IPS-18a (cell line): Measurements from ENCODE around the gene RDH16.
"Not testable (repeated sequence)": the region's sequence is repeated elsewhere in the genome, so short reads cannot be mapped to it uniquely, and the experiment has no call there.

Source experiments
- H3K27ac ChIP-seq: one replicate; pipeline ENCODE4 v1.5.1; 2013; ENCODE audit warnings: low read length
- H3K27me3 ChIP-seq: one replicate; pipeline ENCODE4 v1.6.1; 2013; ENCODE audit warnings: mild to moderate bottlenecking, low read length; ENCODE audit not compliant: control insufficient read depth, insufficient read depth
- H3K36me3 ChIP-seq: one replicate; pipeline ENCODE4 v1.6.1; 2013; ENCODE audit warnings: low read depth, low read length; ENCODE audit not compliant: control insufficient read depth
- H3K4me1 ChIP-seq: one replicate; pipeline ENCODE4 v1.6.1; 2013; ENCODE audit warnings: low read depth, low read length; ENCODE audit not compliant: control insufficient read depth
- H3K4me3 ChIP-seq: one replicate; pipeline ENCODE4 v1.5.1; 2013; ENCODE audit warnings: low read length
- H3K9ac ChIP-seq: one replicate; pipeline ENCODE4 v1.6.1; 2013; ENCODE audit warnings: mild to moderate bottlenecking, low read length, moderate library complexity
- H3K9me3 ChIP-seq: one replicate; pipeline ENCODE4 v1.6.1; 2013; ENCODE audit warnings: low read depth, low read length; ENCODE audit not compliant: control insufficient read depth

The RDH16 gene

DNA sequence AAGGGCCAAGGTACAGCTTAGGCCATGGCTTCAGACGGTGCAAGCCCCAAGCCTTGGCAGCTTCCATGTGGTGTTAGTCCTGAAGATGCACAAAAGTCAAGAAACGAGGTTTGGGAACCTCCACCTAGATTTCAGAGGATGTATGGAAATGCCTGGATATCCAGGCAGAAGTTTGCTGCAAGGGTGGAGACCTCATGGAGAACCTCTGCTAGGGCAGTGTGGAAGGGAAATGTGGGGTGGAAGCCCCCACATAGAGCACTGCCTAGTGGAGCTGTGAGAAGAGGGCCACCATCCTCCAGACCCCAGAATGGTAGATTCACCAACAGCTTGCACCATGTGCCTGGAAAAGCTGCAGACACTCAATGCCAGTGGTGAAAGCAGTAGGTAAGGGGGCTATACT is 48.0 kb downstream of the RDH16 start:
- not testable (repeated sequence) for H3K4me1 ChIP-seq, H3K27me3 ChIP-seq, H3K9ac ChIP-seq, H3K36me3 ChIP-seq, H3K27ac ChIP-seq, H3K4me3 ChIP-seq
- H3K9me3 ChIP-seq = peaks cover 18% of the 10 kb centered on the region

DNA sequence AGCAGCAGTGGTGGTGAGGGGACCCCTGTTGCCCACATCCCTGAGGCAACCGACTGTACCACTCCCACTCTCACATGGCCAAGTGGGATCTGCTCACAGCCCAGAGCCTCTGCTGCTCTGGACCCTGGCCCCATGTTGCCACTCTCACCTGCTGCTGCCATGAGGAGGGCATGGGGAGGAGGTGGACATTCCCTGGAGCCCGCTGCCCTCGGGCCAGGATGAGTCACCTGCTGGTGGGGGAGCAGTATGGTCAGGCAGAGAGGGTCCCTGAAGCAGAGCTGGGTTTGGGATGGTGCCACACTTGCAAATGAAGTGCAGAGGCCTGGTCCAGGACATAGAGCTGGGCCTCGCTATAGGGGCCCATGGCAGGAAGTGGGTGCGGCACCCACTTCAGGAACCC is 49.3 kb downstream of the RDH16 start:
- H3K9ac ChIP-seq = no peak overlapping the region
- H3K4me3 ChIP-seq = no peak overlapping the region
- H3K36me3 ChIP-seq = no peaks in the 10 kb centered on the region
- no peaks in the 10 kb centered on the region for H3K27me3 ChIP-seq
- no peaks in the 10 kb centered on the region for H3K4me1 ChIP-seq
- peaks cover 18% of the 10 kb centered on the region for H3K9me3 ChIP-seq
- no peak overlapping the region for H3K27ac ChIP-seq

DNA sequence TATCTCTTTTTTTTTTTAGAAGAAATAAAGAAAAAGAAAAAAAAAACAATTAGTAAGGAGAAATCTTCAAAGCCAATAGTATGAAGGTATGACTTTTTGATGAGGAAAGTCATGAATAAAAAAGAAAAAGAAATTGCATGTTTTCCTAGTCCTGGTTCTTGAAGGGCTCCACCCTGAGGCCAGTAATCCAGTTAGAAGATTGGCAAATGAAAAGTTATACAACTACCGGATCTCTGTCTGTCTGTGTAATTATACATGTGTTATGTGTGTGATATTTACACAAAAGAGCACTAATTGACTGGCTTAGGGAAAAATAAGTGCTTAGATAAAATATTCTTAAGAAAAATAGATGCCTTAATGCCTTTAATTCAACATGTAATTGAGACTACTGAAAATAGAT is 51.6 kb downstream of the RDH16 start:
- Histone ChIP-seq H3K36me3 (no peaks in the 10 kb centered on the region), H3K4me3 (no peak overlapping the region), H3K9me3 (peaks cover 18% of the 10 kb centered on the region), H3K27ac (no peak overlapping the region), H3K9ac (no peak overlapping the region), H3K4me1 (no peaks in the 10 kb centered on the region), H3K27me3 (no peaks in the 10 kb centered on the region)

DNA sequence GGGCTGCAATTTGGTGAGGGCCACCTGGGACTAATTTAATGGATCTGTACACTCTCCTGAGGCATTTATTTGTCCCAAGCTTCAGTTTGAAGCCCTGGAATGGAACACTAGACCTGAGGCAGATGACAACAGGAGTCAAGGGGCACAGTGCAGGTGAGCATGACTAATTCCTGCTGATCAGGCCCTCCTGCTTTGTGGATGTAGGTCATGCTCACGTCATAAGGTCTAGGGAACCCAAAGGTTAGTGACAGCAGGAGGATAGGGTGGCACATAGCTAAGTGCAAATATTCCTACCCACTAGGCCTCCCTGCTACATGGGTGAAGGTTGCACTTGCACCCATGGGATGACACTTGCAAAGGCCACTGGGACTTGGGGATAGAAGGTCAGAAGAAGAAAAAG is 54.0 kb downstream of the RDH16 start:
- Histone ChIP-seq H3K27ac (no peak overlapping the region), H3K27me3 (no peaks in the 10 kb centered on the region), H3K9ac (no peak overlapping the region)

More for the DNA sequence above, 54.0 kb downstream of the RDH16 start:
- Histone ChIP-seq H3K36me3 (no peaks in the 10 kb centered on the region), H3K4me1 (no peaks in the 10 kb centered on the region), H3K4me3 (no peak overlapping the region), H3K9me3 (no peaks in the 10 kb centered on the region)
